PC-9 (cell line): Measurements from ENCODE around the gene DPYD. TPM values are rescaled to one million over a fixed set of nuclear protein-coding genes. Genes with fewer than 3 reads are reported as not detected.

Experiments
- BruUV-seq: library from RNA; stranded (reverse); fragments of 400-500 nt; replicated peaks from 2 replicates; lab custom pipeline; 2021; lab: Mats Ljungman, UMichigan
- CTCF ChIA-PET: fragments of 300-600 bp; sonication (Branson Sonifier 250); formaldehyde crosslinking; loops from one replicate; lab custom pipeline; 2022; ENCODE audit warnings: antibody characterized with exemption; lab: Charles Lee
- POLR2A ChIA-PET: fragments of 300-600 bp; sonication (Branson Sonifier 250); formaldehyde crosslinking; loops from one replicate; lab custom pipeline; 2022; ENCODE audit warnings: antibody characterized with exemption; ENCODE audit not compliant: unreplicated experiment; lab: Charles Lee
- DNase-seq, 2 experiments: peaks; one replicate each; pipeline versions ENCODE4 v3.0.0 to v3.0.0-alpha.2; 2015 to 2022; ENCODE audit warnings: mixed read lengths in 1 of 2
- H2AFZ ChIP-seq: fragments of 200-600 bp; sonication (generic); 2 replicates; pipeline ENCODE4 v1.8.1; 2017; ENCODE audit warnings: antibody characterized with exemption
- H3F3A ChIP-seq: fragments of 200-600 bp; sonication (generic); 2 replicates; pipeline ENCODE4 v1.8.1; 2017; ENCODE audit warnings: antibody characterized with exemption, mild to moderate bottlenecking, low read depth; ENCODE audit not compliant: insufficient read depth
- H3K27ac ChIP-seq: fragments of 200-600 bp; sonication (generic); 2 replicates; pipeline ENCODE4 v1.6.1; 2016; ENCODE audit warnings: mixed run types
- H3K27me3 ChIP-seq: fragments of 200-600 bp; sonication (generic); 2 replicates; pipeline ENCODE4 v1.6.1; 2016; ENCODE audit warnings: low read depth, mixed run types; ENCODE audit not compliant: insufficient read depth
- H3K36me3 ChIP-seq: fragments of 200-600 bp; sonication (generic); 2 replicates; pipeline ENCODE4 v1.6.1; 2016; ENCODE audit warnings: low read depth, mixed run types
- H3K4me1 ChIP-seq: fragments of 200-600 bp; sonication (generic); replicated peaks from 2 replicates; pipeline ENCODE4 v1.6.1; 2016; ENCODE audit warnings: mixed run types; ENCODE audit not compliant: insufficient read depth
- H3K4me2 ChIP-seq: fragments of 200-600 bp; sonication (generic); 2 replicates; pipeline ENCODE4 v1.6.1; 2017; ENCODE audit warnings: mixed run types
- H3K4me3 ChIP-seq: fragments of 200-600 bp; sonication (generic); 2 replicates; pipeline ENCODE4 v1.6.1; 2016; ENCODE audit warnings: mixed run types
- H3K79me2 ChIP-seq: fragments of 200-600 bp; sonication (generic); 2 replicates; pipeline ENCODE4 v1.6.1; 2017; ENCODE audit warnings: low read depth, mixed run types
- H3K9me2 ChIP-seq: fragments of 200-600 bp; sonication (generic); 2 replicates; pipeline ENCODE4 v1.8.1; 2017; ENCODE audit warnings: mild to moderate bottlenecking; ENCODE audit not compliant: insufficient read depth
- H3K9me3 ChIP-seq: fragments of 200-600 bp; sonication (generic); 2 replicates; pipeline ENCODE4 v1.8.1; 2016; ENCODE audit warnings: low read depth; ENCODE audit not compliant: insufficient read depth
- H4K20me1 ChIP-seq: fragments of 200-600 bp; sonication (generic); 2 replicates; pipeline ENCODE4 v1.8.1; 2017; ENCODE audit not compliant: insufficient read depth
- CTCF ChIP-seq: fragments of 200-600 bp; sonication (generic); conservative IDR thresholded peaks from 2 replicates; pipeline ENCODE4 v1.6.1; 2017; ENCODE audit warnings: mixed run types, antibody characterized with exemption, mild to moderate bottlenecking, moderate library complexity
- EZH2 ChIP-seq: fragments of 200-600 bp; sonication (generic); IDR thresholded peaks from 2 replicates; pipeline ENCODE4 v1.8.0; 2017; ENCODE audit warnings: antibody characterized with exemption, low read depth
- intact Hi-C: fragments of 100-400 bp; cut with micrococcal nuclease; formaldehyde crosslinking; loops from one replicate; pipeline ENCODE4 v1.10.0; 2022; ENCODE audit not compliant: unreplicated experiment
- total RNA-seq: library from RNA; stranded (reverse); gene quantifications from 2 replicates; pipeline ENCODE4 v1.2.3, GENCODE V29; 2021

Gene DPYD
- total RNA-seq, 1 experiment from 2014 or later, result 24.1 TPM

GRCh38 chr1:97610748-97611147 is 310.1 kb downstream of the DPYD start:
- Histone ChIP-seq H2AFZ (no peak overlapping the region), H3K36me3 (no peaks in the 10 kb centered on the region), H3K4me3 (no peak overlapping the region), H3K9me3 (no peaks in the 10 kb centered on the region), H3K27me3 (no peaks in the 10 kb centered on the region), H3F3A (no peaks in the 10 kb centered on the region), H3K27ac (no peak overlapping the region), H3K4me1 (no peaks in the 10 kb centered on the region), H4K20me1 (no peaks in the 10 kb centered on the region), H3K4me2 (no peak overlapping the region), H3K9me2 (peaks cover 5% of the 10 kb centered on the region; the same call in 1 of the 2 replicates), H3K79me2 (no peaks in the 10 kb centered on the region)
- no TSS peak for BruUV-seq
- TF ChIP-seq CTCF (no peak), EZH2 (no peak)
- no peak for DNase-seq
- ChIA-PET POLR2A (no interaction called here), CTCF (interaction anchor here (0.6 kb wide), 1 partner anchor 181 kb away, joined by 3 read pairs; no protein-coding TSS in a partner anchor)
- intact Hi-C loops, result no loop called here

- Histone ChIP-seq H3K27me3 (no peaks in the 10 kb centered on the region), H4K20me1 (no peaks in the 10 kb centered on the region), H3F3A (no peaks in the 10 kb centered on the region), H3K9me2 (peaks cover 5% of the 10 kb centered on the region; the same call in 1 of the 2 replicates), H3K36me3 (no peaks in the 10 kb centered on the region), H3K4me3 (no peak overlapping the region), H3K4me2 (no peak overlapping the region), H3K79me2 (no peaks in the 10 kb centered on the region), H3K4me1 (no peaks in the 10 kb centered on the region), H3K27ac (no peak overlapping the region), H2AFZ (0 out of 2 replicates have a peak overlapping the region, but pooled peaks have one; percentile 2), H3K9me3 (no peaks in the 10 kb centered on the region)
- ChIA-PET CTCF (interaction anchor here (0.6 kb wide), 1 partner anchor 182 kb away, joined by 3 read pairs; no protein-coding TSS in a partner anchor), POLR2A (no interaction called here)
- no peak for TF ChIP-seq CTCF
- TF ChIP-seq EZH2, result no peak
- DNase-seq, result no peak
- intact Hi-C loops, result no loop called here
- BruUV-seq, result no TSS peak
Measured at GRCh38 chr1:97610102-97610501, 310.7 kb downstream of the DPYD start.

GRCh38 chr1:97608272-97608671 is 312.6 kb downstream of the DPYD start:
- TF ChIP-seq EZH2, result no peak
- no peak for TF ChIP-seq CTCF
- Histone ChIP-seq H3K9me3 (no peaks in the 10 kb centered on the region), H3K4me2 (no peak overlapping the region), H3K79me2 (no peaks in the 10 kb centered on the region), H3K4me3 (no peak overlapping the region), H3K27me3 (no peaks in the 10 kb centered on the region), H3K4me1 (no peaks in the 10 kb centered on the region), H4K20me1 (no peaks in the 10 kb centered on the region), H2AFZ (no peak overlapping the region), H3K36me3 (no peaks in the 10 kb centered on the region), H3K27ac (no peak overlapping the region), H3K9me2 (peaks cover 5% of the 10 kb centered on the region; the same call in 1 of the 2 replicates), H3F3A (no peaks in the 10 kb centered on the region)
- CTCF ChIA-PET, result no interaction called here
- BruUV-seq, result no TSS peak
- POLR2A ChIA-PET, result no interaction called here
- intact Hi-C loops, result no loop called here
- no peak for DNase-seq
